ENCODE measurements around the gene FBLN2. TPM values are rescaled to one million over a fixed set of nuclear protein-coding genes. Genes with fewer than 3 reads are reported as not detected.

The FBLN2 gene
- polyA plus RNA-seq, 1 donor, result 34.2 TPM

- DNase-seq, result no peak
Observed at GRCh38 chr3:13532631-13533030, 16.3 kb upstream of the FBLN2 start.

GRCh38 chr3:13533885-13534301, 15.0 kb upstream of the FBLN2 start:
- DNase-seq, result no peak

GRCh38 chr3:13535526-13535875, 13.4 kb upstream of the FBLN2 start:
- no peak for DNase-seq

GRCh38 chr3:13535905-13536304, 13.0 kb upstream of the FBLN2 start:
- no peak for DNase-seq

GRCh38 chr3:13536432-13536831, 12.5 kb upstream of the FBLN2 start:
- no peak for DNase-seq

GRCh38 chr3:13536832-13537231, 12.1 kb upstream of the FBLN2 start:
- DNase-seq, result no peak

GRCh38 chr3:13537244-13537908, 11.5 kb upstream of the FBLN2 start:
- DNase-seq, result no peak

- DNase-seq, result no peak
Observed at GRCh38 chr3:13537909-13538296, 11.0 kb upstream of the FBLN2 start.

- no peak for DNase-seq
Observed at GRCh38 chr3:13538520-13539291, 10.2 kb upstream of the FBLN2 start.

GRCh38 chr3:13539292-13539638, 9.7 kb upstream of the FBLN2 start:
- DNase-seq, result no peak

- DNase-seq, result no peak
Observed at GRCh38 chr3:13539671-13540070, 9.3 kb upstream of the FBLN2 start.

GRCh38 chr3:13540297-13540995, 8.5 kb upstream of the FBLN2 start:
- no peak for DNase-seq

- no peak for DNase-seq
Observed at GRCh38 chr3:13541691-13542090, 7.2 kb upstream of the FBLN2 start.

GRCh38 chr3:13542142-13542541, 6.8 kb upstream of the FBLN2 start:
- no peak for DNase-seq

GRCh38 chr3:13543253-13543652, 5.7 kb upstream of the FBLN2 start:
- DNase-seq, result no peak

GRCh38 chr3:13544293-13544831, 4.6 kb upstream of the FBLN2 start:
- no peak for DNase-seq

- no peak for DNase-seq
Observed at GRCh38 chr3:13544951-13545651, 3.8 kb upstream of the FBLN2 start.

- no peak for DNase-seq
Observed at GRCh38 chr3:13545952-13546454, 2.9 kb upstream of the FBLN2 start.

GRCh38 chr3:13546667-13547171, 2.2 kb upstream of the FBLN2 start:
- no peak for DNase-seq

- DNase-seq, result no peak
Observed at GRCh38 chr3:13547591-13548371, 1.1 kb upstream of the FBLN2 start.

- DNase-seq, result no peak
Observed at GRCh38 chr3:13549623-13550422, 898 bp downstream of the FBLN2 start.
